OCI-LY7 (cell line): ENCODE results near the gene PCDHB12.

Experiments used
- CTCF ChIP-seq: fragments of 200-600 bp; sonication (generic); conservative IDR thresholded peaks from 2 replicates; pipeline ENCODE4 v1.5.1; 2014; ENCODE audit warnings: mild to moderate bottlenecking, antibody characterized with exemption, low read length, moderate library complexity, mixed read lengths
- EZH2phosphoT487 ChIP-seq: fragments of 200-600 bp; sonication (generic); IDR thresholded peaks from 2 replicates; pipeline ENCODE4 v1.6.1; 2018; ENCODE audit warnings: low read depth, borderline replicate concordance, mild to moderate bottlenecking, mixed run types, antibody characterized with exemption, low read length, moderate library complexity, mixed read lengths

GRCh38 chr5:141261238-141261546, 52.7 kb downstream of the PCDHB12 start:
- TF ChIP-seq CTCF (no peak), EZH2phosphoT487 (no peak)
